AG10803 (cell line): ENCODE measurements around the gene CARD8.

Experiments
- DNase-seq: peaks from one replicate; pipeline ENCODE4 v3.0.0; 2010; ENCODE audit warnings: low read depth
- H3K4me3 ChIP-seq: 2 replicates; pipeline ENCODE4 v1.5.1; 2011; ENCODE audit warnings: mild to moderate bottlenecking, low read length, control low read depth
- CTCF ChIP-seq: conservative IDR thresholded peaks from 2 replicates; pipeline ENCODE4 v1.5.1; 2011; ENCODE audit warnings: mild to moderate bottlenecking, low read length, control low read depth, inconsistent platforms

CARD8 gene

GRCh38 chr19:48258350-48258749, 2.6 kb upstream of the CARD8 start:
- no peak for DNase-seq
- H3K4me3 ChIP-seq = no peak overlapping the region
- TF ChIP-seq CTCF = no peak

DNA sequence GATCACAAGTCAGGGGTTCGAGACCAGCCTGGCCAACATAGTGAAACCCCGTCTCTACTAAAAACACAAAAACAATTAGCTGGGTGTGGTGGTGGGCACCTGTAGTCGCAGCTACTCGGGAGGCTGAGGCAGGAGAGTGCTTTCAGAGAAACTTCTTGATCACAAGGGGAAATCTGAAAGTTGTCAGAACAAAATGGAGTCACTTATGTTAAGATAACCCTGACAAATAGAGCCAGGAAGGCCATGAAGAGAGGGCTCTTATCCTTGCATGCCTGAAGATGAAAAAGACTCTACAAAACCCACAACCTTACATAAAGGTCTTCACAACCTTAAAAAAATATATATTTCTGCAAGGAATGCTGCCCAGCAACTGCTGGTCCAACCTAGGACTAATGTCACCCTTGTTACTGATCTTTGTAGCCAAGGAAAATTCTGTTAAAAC, 1.2 kb downstream of the CARD8 start:
- no peak for TF ChIP-seq CTCF
- DNase-seq = no peak
- H3K4me3 ChIP-seq = peak overlapping the region; percentile 92

- H3K4me3 ChIP-seq = no peak overlapping the region
- no peak for DNase-seq
- TF ChIP-seq CTCF = no peak
These were observed 1.7 kb downstream of the CARD8 start for GRCh38 chr19:48253999-48254398.

- H3K4me3 ChIP-seq = no peak overlapping the region
- no peak for DNase-seq
- TF ChIP-seq CTCF = no peak
These were observed 3.1 kb downstream of the CARD8 start for GRCh38 chr19:48252609-48253008.

DNA sequence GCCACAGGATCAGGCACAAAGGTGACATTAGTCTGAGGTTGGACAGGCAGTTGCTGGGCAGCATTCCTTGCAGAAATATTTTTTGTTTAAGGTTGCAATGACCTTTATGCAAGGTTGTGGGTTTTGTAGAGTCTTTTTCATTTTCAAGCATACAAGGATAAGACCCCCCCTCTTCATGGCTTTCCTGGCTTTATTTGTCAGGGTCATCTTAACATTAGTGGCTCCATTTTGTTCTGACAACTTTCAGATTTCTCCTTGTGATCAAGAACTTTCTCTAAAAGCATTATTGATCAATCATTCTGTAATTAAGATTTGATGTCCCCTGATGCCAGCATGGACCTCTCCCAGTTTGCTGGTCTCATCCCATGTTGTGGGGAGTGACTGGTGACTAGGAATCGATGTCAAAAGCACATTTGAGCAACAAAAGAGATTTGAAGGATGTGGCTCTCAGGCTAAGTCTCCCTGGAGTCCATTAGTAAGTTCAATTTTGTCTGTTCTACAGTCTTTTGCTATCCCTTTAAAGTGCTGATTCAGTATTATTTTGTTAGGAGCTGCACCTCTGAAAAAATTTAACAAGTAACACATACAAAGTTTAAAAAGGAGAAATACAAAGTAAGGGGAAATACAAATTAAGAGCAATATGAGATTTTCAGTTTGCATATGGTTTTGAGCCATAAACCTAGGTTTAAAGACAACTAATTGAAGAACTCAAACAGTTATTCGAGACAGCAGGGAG, 5.3 kb downstream of the CARD8 start:
- DNase-seq = no peak
- no peak for TF ChIP-seq CTCF
- H3K4me3 ChIP-seq = no peak overlapping the region

DNA sequence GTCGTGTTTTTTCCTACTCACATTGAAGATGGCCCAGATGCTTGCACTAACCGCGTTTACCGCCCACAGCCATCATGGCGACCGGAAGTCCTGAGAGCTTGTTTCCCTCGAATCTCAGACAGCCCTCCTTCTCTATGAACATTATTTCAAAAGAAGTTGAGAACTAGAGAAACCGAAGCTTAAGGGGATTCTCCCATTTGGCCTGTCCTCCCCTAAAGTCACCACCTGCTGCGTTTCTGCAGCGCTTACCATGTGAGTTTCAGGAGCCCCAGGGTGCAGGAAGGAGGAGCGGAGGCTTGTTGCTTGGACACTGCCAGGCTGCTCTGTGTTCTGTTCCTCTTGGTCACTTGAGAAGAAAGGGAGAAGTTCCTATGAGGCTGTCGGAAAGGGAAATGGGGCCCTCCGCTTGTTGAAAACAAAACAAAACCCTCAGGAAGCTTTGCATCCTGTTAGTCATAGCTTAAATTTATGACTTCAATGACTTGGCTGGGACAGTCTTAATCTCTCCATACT, 6.2 kb downstream of the CARD8 start:
- DNase-seq = no peak
- no peak for TF ChIP-seq CTCF
- H3K4me3 ChIP-seq = no peak overlapping the region
